AML-193 (cell line): ENCODE results near the gene CYB561.

ENCODE experiments used
- DNase-seq, 2 experiments: peaks; one replicate each; lab custom pipeline; 2025; lab: John Stamatoyannopoulos, UW

CYB561 gene

DNA sequence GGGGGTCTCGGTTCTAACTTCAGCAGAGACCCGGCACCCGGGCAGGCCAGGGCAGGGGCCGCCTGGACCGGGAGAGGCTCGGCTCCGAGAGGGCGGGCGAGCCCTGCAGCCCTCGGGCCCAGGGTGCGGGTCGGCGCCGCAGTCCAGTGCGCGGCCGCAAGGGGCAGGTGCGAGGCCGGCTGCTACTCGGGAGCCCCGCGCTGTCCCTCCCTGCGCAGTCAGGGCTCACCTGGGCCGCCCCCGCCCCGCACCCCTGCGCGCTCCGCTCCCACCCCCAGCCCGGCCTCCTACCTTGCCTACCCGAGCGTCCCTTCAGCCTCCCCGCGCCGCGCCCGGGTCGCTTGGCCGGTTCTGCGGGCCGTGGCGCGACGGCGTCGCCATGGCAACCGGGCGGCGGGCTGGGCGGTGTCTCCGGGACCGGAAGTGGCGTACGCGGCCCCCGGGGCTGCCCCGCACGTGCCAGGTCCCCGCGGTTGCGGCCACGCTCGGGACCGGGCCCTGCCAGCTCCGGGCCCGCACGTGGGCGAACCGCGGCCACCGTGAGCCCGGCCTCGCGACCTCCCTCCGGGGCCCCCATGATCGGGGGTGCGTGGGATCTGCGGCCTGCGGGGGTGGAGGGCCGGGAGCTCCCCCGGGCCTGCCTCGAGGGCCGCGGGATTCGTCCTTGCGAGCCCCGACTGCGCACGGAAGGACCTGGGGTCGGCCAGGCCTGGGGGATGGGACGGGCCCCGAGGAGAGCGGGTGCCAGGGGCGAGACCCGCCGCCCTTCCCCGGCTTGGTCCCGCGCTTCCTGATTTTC lies at the start of gene CYB561:
CYB561 (minus strand) TSS at position 353 of the 799 bp plus-strand sequence. CDS start 8,759 bp downstream, outside the sequence.
- peak; percentile 15 to 24 for DNase-seq

GRCh38 chr17:63495491-63495890 lies 49.4 kb upstream of the CYB561 start:
- no peak for DNase-seq

GRCh38 chr17:63494300-63494928 lies 48.3 kb upstream of the CYB561 start:
- DNase-seq, result no peak

- no peak for DNase-seq
These were observed 47.3 kb upstream of the CYB561 start for GRCh38 chr17:63493411-63493810.

DNA sequence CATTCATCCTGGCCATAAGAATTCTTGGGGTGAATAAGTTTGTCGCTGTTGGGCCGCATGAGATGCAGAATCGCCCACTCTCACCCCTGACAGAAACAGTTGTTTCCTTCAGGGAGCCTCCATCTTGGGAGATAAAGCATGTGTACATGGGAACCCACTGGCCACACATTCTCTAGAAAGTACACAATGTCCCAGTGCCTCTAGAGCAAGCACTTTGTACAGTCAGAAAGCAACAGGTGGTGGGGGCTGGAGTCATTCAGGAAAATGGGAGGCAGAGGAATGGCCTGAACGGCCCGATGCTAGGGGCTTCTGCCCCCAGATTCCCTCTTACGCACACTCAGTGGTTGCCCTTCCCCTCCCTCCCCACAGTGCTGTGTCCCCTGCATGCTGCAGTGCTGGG lies 46.8 kb upstream of the CYB561 start:
- DNase-seq, result no peak

DNA sequence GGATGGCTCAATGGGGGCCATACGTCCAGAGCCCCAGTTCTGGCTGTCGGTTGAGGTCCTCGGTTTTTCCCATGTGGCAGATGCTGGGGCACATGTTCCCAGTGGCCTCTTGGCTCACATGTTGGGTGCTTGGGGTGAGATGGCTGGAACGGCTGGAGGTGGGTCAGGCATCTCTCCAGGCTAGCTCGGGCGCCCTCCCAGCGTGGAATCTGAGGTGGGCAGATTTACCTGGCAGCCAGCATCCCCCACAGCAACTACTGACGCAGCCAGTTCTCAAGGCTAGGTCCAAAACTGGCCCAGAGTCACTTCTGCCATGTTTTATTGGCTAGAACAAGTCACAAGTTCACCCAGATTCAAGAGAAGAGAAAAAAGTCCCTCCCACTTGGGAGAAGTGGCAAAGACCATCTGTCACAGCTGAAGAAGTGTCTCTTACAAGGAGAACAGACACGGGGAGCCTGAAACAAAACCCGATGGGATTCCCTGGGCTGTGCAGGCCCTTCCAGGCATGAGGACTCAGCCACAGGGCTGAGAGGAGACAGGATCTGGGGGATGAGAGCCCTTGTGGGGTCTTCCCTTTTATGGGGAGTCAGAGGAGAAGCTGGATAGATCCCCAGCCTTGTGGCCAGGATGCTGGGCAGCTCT lies 46.0 kb upstream of the CYB561 start:
- no peak for DNase-seq

- no peak for DNase-seq
These were observed 45.3 kb upstream of the CYB561 start for GRCh38 chr17:63491413-63491812.

- no peak for DNase-seq
These were observed 44.8 kb upstream of the CYB561 start for GRCh38 chr17:63490858-63491400.

DNA sequence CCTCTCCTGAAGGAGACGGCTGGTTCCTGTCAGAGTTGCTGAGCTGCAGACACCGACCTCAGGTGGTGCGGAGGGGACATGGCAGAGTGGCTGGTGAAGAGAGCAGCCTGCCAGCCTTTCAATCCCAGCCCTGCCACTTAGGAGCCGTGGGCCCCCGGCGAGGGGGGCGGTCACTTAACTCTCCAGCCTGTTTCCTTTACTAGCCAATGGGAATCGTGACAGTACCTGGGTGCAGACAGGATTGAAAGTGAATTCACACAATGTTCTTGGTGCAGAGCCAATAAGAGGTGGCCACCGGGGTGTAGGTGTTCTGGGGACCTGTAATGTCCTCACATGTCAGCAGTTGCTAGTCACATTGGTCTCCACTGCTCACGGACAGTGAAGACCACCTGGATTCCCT lies 44.2 kb upstream of the CYB561 start:
- DNase-seq, result no peak

- DNase-seq, result no peak
These were observed 43.2 kb upstream of the CYB561 start for GRCh38 chr17:63489291-63489690.

DNA sequence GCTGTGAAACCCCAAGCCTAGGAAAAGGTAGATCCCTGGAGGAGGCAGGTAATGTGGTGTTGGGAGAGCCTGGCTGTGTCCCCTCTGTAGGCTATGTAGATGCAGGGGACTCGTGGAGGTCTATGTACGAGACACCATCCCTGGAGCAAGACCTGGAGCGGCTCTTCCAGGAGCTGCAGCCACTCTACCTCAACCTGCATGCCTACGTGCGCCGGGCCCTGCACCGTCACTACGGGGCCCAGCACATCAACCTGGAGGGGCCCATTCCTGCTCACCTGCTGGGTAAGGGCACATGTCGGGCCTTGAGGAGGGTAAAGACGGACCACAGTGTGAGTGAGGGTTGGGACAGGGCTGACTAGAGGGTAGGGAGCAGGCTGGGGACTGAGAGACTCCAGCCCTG lies 42.7 kb upstream of the CYB561 start:
- DNase-seq, result no peak

GRCh38 chr17:63487014-63487339 lies 40.9 kb upstream of the CYB561 start:
- no peak for DNase-seq

DNA sequence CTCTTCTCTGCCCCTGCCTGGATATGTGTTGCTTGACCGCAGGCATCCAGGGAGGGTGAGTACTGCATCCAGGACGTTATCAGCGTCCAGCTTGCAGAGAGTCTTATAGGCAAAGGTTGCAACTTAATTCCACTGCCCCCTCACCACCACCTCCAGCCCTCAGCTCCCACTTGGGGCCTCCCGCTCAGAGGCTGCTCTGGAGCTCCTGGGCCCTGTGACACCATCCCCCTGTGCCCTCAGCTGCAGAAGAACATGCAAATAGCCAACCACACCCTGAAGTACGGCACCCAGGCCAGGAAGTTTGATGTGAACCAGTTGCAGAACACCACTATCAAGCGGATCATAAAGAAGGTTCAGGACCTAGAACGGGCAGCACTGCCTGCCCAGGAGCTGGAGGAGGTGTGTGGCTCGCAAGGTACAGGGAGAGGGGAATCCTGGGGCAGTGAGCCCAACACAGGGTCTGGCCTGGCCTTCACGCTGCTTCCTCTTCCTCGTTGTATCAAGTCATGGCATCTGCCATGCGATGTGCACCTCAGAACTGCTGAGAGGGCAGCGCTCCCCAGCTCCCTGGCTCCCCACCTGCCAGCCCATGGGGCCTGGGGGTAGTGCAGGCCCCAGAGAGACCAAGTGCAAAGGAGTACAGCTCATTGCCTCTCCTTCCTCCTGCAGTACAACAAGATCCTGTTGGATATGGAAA lies 40.4 kb upstream of the CYB561 start:
- DNase-seq, result no peak

DNA sequence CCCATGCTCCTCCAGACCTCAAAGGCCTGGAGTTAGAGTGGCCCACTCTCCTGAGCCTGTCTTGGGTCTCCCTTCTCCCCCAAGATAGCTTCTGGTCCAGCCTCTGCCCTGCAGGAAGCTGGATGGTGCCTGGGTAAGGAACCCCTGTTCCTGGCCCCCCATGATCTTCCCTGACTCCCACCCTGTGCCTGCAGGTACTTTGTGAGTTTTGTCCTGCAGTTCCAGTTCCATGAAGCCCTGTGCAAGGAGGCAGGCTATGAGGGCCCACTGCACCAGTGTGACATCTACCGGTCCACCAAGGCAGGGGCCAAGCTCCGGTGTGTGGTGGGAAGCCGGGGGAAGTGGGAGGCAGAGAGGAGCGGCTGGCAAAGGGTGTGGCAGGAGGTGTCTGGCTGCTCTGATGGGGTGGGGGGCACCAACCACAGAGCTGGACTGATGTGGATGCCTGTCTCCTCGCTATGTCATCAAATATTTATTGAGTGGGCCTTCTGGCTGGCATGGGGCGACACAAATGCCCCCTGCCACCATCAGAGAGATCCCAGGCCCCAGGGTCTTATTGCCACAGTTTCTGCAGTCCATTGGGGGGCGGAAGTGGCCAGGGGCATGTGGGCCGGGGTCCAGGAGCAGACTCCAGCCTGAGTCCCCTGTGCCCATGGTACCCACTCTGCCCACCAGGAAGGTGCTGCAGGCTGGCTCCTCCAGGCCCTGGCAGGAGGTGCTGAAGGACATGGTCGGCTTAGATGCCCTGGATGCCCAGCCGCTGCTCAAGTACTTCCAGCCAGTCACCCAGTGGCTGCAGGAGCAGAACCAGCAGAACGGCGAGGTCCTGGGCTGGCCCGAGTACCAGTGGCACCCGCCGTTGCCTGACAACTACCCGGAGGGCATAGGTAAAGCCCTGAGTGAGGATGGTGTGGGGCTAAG lies 37.8 kb upstream of the CYB561 start:
- no peak for DNase-seq

- no peak for DNase-seq
These were observed 36.9 kb upstream of the CYB561 start for GRCh38 chr17:63483038-63483437.

GRCh38 chr17:63482509-63482908 lies 36.4 kb upstream of the CYB561 start:
- DNase-seq, result no peak

GRCh38 chr17:63481488-63481870 lies 35.4 kb upstream of the CYB561 start:
- no peak for DNase-seq

GRCh38 chr17:63480826-63481487 lies 34.9 kb upstream of the CYB561 start:
- DNase-seq, result no peak

DNA sequence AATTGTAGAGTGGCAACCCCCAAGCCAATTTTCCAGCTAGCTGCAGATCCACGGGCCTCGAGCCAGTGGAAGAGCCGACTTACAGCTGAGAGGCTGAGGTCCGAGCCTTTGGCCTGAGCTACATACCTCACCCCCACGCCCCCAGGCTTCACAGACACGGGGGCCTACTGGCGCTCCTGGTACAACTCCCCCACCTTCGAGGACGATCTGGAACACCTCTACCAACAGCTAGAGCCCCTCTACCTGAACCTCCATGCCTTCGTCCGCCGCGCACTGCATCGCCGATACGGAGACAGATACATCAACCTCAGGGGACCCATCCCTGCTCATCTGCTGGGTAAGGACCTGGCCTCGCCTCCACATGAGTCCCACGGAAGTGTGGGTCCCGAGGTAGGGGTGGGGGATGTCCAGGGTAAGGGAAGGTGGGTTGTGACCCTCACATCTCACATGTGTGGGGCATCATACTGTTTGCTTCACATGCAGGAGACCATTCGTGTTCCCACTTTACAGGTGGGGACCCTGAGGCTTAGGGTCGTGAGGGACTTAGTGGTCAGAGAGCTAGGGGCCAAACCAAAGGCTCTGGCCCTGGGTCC lies 34.2 kb upstream of the CYB561 start:
- DNase-seq, result no peak

DNA sequence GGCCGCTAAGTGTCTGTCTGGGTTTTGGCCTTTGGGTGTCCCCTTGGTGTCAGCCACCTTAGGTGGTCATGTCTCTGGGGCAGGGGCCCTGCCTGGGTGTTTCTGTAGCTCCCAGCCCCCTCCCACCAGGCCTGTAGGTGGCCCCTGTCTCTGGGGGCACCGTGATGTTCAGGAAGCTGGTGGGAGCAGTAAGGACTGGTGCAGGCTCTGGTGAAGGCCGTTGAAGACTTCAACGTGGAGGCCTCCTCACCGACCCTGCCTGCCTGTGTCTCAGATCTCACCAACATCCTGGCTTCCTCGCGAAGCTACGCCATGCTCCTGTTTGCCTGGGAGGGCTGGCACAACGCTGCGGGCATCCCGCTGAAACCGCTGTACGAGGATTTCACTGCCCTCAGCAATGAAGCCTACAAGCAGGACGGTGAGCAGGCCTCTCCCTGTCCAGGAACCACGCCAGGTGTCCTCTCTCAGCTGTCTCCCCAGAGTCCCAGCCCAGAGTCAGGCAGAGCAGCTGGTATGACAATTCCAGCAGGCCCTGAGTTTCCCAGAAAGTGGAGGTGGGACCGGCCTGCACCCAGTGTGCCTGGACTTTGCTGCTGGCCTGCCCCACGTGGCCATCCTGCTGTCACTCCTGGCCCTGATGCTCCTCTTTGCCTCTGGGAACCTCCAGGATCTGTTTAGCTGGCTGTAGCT lies 33.5 kb upstream of the CYB561 start:
- DNase-seq, result no peak
